22Rv1 (cell line): ENCODE data around the gene SIRPG.
"Not testable (repeated sequence)": the region's sequence is repeated elsewhere in the genome, so short reads cannot be mapped to it uniquely, and the experiment has no call there.

Experiments
- H3K27ac ChIP-seq: fragments of 450-650 bp; 2 replicates; pipeline ENCODE4 v1.5.1; 2017
- ZFX ChIP-seq: fragments of 450-650 bp; IDR thresholded peaks from 2 replicates; pipeline ENCODE4 v1.6.1; 2017; ENCODE audit warnings: antibody characterized with exemption, borderline replicate concordance
- TF ChIP-seq, protein P1 (sequence below): fragments of 450-650 bp; IDR thresholded peaks from 2 replicates; pipeline ENCODE4 v1.5.1; 2017; ENCODE audit warnings: mild to moderate bottlenecking

The SIRPG gene

DNA sequence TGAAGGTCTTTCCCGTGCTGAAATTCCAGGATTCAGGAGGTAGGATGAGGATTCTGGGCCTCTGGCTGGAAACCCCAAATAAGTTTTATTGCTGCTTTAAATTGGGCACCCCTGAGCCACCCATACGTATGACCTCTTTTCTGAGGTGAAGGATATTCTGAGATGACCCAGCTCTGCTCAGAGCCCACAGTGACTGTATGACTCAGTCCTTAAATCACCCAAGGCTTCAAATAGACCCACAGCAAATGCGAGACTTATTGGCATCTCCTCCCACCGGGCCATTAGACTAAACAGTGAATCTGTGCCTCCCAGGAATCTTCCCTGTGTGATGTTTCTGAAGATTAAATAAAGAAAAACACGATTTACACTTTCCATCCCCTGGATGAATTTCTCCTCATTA lies 9.5 kb downstream of the SIRPG start:
- H3K27ac ChIP-seq, result no peak overlapping the region
- TF ChIP-seq ZFX, result no peak
- TF ChIP-seq, protein P1, sequence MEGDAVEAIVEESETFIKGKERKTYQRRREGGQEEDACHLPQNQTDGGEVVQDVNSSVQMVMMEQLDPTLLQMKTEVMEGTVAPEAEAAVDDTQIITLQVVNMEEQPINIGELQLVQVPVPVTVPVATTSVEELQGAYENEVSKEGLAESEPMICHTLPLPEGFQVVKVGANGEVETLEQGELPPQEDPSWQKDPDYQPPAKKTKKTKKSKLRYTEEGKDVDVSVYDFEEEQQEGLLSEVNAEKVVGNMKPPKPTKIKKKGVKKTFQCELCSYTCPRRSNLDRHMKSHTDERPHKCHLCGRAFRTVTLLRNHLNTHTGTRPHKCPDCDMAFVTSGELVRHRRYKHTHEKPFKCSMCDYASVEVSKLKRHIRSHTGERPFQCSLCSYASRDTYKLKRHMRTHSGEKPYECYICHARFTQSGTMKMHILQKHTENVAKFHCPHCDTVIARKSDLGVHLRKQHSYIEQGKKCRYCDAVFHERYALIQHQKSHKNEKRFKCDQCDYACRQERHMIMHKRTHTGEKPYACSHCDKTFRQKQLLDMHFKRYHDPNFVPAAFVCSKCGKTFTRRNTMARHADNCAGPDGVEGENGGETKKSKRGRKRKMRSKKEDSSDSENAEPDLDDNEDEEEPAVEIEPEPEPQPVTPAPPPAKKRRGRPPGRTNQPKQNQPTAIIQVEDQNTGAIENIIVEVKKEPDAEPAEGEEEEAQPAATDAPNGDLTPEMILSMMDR, result no peak

DNA sequence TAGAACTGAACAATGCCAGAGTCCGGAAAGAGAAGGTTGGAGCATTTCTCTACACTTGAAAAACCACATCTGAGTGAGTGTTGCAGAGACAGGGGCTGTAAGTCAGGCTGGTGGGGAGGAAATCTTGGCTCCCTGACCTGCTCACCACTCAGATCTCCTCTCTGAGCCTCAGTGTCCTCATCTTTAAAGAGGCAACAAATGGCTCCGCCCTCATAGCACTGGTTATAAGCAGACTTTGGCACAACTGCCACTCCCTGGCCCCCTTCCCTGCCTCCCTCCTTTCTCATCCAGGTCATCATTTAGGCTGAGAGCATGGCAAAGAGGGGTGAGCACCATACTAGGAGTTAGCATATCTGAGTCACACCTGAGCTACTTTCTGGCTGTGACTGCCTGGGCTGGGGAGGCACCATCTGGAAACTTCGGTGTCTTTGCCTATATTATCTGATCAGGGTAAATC lies 10.6 kb downstream of the SIRPG start:
- no peak for TF ChIP-seq ZFX
- TF ChIP-seq, protein P1, result no peak
- H3K27ac ChIP-seq, result no peak overlapping the region

DNA sequence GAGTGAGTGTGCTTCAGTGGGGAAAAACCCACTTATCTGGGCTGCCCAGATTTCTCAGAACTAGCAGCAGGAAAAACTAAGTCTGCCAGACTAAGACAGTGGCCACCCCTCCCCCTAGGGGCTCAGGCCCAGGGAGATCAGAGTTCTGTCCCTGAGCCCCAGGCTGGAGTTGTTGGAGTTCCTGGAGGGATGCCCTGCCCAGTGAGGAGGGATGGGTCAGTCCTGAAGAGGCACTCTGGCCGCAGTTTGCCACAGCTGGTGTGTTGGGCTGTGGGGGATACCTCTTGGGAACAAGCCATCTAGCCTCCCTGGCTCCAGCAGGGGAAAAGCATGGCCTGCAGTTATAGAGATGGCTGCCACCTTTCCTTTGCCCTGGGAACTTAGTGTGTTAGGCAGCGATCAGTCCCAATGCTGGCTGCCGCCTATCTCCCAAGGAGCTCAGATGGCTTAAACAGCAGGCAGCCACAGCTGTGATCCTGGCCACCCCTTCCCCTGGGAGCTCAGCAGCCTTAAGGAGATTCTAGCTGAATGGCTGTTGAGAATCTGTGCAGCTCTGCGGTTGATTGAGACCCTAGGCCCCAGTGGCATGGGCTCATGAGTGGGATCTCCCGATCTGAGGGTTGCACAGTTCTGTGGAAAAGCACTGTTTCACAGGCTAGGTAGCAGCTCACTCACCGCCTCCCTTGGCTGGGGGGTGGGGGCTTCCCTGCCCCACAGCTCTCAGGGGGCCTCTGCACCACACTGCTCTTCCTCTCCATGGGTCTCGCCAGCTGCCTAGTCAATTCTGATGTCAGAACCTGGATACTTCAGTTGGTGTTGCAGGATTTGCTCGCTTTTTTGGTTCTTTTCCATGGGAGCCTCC lies 13.2 kb downstream of the SIRPG start:
- H3K27ac ChIP-seq, result no peak overlapping the region

GRCh38 chr20:1638643-1639042 lies 18.9 kb downstream of the SIRPG start:
- H3K27ac ChIP-seq, result not testable (repeated sequence)

More for the DNA sequence above, 13.2 kb downstream of the SIRPG start:
- no peak for TF ChIP-seq ZFX
- TF ChIP-seq, protein P1, result no peak

DNA sequence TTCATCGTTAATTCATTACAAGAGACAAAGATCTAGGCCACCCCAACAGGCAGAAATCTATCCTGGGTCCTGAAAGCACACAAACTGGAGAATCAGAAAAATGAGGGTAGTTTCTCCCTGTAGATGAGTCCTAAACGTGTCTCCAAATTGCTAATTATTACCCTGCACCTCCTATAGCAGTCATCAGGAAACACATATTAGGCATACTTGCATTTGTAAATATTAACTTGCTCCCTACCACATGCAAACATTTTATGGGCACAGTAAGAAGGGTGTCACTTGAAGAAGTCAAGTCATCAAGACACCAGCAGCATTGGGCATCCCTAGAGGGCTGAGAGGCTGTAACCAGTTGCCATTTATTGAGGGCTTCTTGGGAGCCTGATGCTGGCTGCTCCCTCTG lies 19.8 kb downstream of the SIRPG start:
- TF ChIP-seq, protein P1, result no peak
- TF ChIP-seq ZFX, result no peak
- no peak overlapping the region for H3K27ac ChIP-seq

- H3K27ac ChIP-seq, result no peak overlapping the region
- TF ChIP-seq, protein P1, result no peak
- TF ChIP-seq ZFX, result no peak
Measured at GRCh38 chr20:1637226-1637625, 20.4 kb downstream of the SIRPG start.

GRCh38 chr20:1636621-1637020 lies 21.0 kb downstream of the SIRPG start:
- TF ChIP-seq, protein P1, result no peak
- no peak for TF ChIP-seq ZFX
- H3K27ac ChIP-seq, result no peak overlapping the region
